Mucosa of descending colon (tissue), 3 donors: ENCODE data around the gene BSDC1. TPM values are rescaled to one million over a fixed set of nuclear protein-coding genes. Genes with fewer than 3 reads are reported as not detected.

ENCODE experiments used
- ATAC-seq: fragments of 200-7000 bp; cut with Tn5 transposase; one replicate; pipeline ENCODE4 v1.9.1; 2020; ENCODE audit warnings: mild to moderate bottlenecking, moderate library complexity
- DNase-seq, 3 donors: peaks; one replicate each; pipeline ENCODE4 v3.0.0-alpha.2; 2020
- H3K36me3 ChIP-seq: fragments of 200-600 bp; one replicate; pipeline ENCODE4 v1.8.0; 2021; ENCODE audit warnings: low read depth, mild to moderate bottlenecking
- H3K4me1 ChIP-seq: fragments of 200-600 bp; one replicate; pipeline ENCODE4 v1.8.0; 2021; ENCODE audit warnings: low read depth, mild to moderate bottlenecking
- H3K4me3 ChIP-seq: fragments of 200-600 bp; one replicate; pipeline ENCODE4 v1.8.0; 2021; ENCODE audit warnings: mild to moderate bottlenecking
- H3K9me3 ChIP-seq: fragments of 200-600 bp; one replicate; pipeline ENCODE4 v1.8.0; 2021; ENCODE audit warnings: mild to moderate bottlenecking
- intact Hi-C, 2 donors: fragments of 100-400 bp; cut with DNase I in 1 of 2; cut with micrococcal nuclease in 1 of 2; formaldehyde crosslinking; loops; one replicate each; pipeline versions ENCODE4 v1.11.0 to v1.11.1; 2022; cut with DNase I, micrococcal nuclease
- total RNA-seq, 3 donors: library from RNA; stranded (reverse); fragmentation: NEBNext Ultra II Directional in 2 of 3; extraction: Animal tissue kit (Norgen Biotek cat#: 25700) in 2 of 3; gene quantifications; one replicate each; pipeline versions ENCODE4 v1.2.1 to v1.2.4, GENCODE V29; 2021 to 2023
- TF ChIP-seq, protein P1 (sequence below): fragments of 200-600 bp; IDR thresholded peaks from one replicate; pipeline ENCODE4 v1.8.0; 2022; ENCODE audit warnings: antibody characterized with exemption, mild to moderate bottlenecking
- donor health status: DM: no; HTN: no; CAD: no; lungs with moderate emphysema.
- donor health status: DM: no; HTN: no; CAD: no.
- donor health status: DM: no; HTN: yes; CAD: no.

The BSDC1 gene
- total RNA-seq, 3 donors from 2014 or later: 72.1 to 89.9 (median 73.1) TPM

DNA sequence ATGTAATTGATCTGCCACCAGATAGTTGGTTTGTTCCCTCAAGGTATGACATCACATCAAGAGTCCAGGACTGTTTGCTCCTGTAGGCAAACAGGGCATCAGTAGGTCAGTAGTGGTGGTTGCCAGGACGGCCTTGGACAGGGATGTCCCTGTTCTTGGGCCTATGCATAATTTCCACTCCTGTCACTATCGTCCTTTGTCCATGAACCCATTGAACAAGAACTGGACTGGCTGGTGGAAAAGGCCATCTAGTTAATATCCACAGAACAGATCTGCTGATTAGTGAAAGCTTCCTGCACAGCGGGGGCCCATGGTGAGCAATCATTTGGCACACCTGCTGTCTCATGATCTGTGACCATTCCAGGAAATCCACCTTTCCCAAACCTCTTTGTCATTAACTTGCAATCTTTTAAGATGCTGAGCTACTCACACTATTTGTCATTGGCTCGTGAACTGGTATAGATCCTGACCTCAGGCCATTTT is 12.4 kb upstream of the BSDC1 start:
- intact Hi-C loops: no loop called here
- H3K4me1 ChIP-seq: no peaks in the 10 kb centered on the region
- no peak overlapping the region for H3K4me3 ChIP-seq
- TF ChIP-seq, protein P1, sequence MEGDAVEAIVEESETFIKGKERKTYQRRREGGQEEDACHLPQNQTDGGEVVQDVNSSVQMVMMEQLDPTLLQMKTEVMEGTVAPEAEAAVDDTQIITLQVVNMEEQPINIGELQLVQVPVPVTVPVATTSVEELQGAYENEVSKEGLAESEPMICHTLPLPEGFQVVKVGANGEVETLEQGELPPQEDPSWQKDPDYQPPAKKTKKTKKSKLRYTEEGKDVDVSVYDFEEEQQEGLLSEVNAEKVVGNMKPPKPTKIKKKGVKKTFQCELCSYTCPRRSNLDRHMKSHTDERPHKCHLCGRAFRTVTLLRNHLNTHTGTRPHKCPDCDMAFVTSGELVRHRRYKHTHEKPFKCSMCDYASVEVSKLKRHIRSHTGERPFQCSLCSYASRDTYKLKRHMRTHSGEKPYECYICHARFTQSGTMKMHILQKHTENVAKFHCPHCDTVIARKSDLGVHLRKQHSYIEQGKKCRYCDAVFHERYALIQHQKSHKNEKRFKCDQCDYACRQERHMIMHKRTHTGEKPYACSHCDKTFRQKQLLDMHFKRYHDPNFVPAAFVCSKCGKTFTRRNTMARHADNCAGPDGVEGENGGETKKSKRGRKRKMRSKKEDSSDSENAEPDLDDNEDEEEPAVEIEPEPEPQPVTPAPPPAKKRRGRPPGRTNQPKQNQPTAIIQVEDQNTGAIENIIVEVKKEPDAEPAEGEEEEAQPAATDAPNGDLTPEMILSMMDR: no peak
- no peak for DNase-seq
- H3K9me3 ChIP-seq: no peaks in the 10 kb centered on the region
- H3K36me3 ChIP-seq: no peaks in the 10 kb centered on the region
- no peak for ATAC-seq

DNA sequence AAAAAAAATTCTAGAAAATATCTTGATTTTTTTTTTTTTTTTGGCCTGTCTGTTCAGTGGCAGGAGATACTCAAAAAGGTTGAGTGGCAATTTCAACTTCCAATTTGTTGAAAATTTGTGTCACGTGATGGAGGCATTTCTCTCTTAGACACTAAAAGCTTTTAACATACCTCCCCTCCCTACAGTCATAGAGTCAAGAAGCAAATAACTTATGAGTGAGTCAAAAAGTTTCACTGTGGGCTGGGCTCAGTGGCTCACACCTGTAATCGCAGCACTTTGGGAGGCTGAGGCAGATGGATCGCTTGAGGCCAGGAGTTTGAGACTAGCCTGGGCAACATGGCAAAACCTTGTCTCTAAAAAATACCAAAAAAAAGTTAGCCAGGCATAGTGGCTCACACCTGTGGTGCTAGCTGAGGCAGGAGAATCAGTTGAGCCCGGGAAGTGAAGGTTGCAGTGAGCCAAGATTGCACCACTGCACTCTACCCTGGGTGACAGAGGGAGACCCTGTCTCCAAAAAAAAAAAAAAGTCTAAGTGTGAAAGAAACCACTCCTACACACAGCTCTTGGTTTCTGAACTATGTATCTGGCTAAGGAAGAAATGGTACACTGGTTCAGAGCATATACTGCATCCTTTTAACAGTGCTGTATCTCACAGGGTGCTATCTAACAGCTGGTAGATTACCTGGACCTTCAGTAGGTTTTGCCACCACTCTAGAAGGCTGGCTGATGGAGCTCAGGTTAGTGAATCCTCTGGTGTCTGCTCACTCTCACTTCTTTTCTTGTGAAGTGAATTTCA is 11.6 kb upstream of the BSDC1 start:
- ATAC-seq (no peak), DNase-seq (no peak)
- intact Hi-C loops: no loop called here
- TF ChIP-seq, protein P1: no peak
- Histone ChIP-seq H3K9me3 (no peaks in the 10 kb centered on the region), H3K4me1 (no peaks in the 10 kb centered on the region), H3K4me3 (no peak overlapping the region), H3K36me3 (no peaks in the 10 kb centered on the region)

DNA sequence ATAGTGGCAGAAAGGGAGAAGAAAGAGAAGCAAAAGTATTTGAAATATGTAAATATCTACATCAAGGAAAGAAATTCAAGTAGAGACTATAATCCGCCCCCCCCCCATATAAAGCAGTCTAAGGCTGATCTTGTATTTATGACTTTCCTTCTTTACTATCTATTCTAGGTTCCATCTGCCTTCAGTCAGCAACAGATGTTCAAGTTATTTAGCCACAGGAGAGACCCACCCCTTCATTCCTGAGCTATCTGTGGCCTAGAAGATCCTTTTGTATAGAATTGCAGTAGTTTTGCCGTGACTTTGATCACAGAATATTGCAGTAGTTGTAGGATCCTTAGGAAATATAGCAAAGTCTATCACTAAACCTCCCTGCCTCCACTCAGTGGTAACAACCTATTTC is 10.7 kb upstream of the BSDC1 start:
- Histone ChIP-seq H3K4me3 (no peak overlapping the region), H3K36me3 (no peaks in the 10 kb centered on the region), H3K4me1 (no peaks in the 10 kb centered on the region), H3K9me3 (no peaks in the 10 kb centered on the region)
- intact Hi-C loops: no loop called here
- DNase-seq: no peak
- ATAC-seq: no peak
- TF ChIP-seq, protein P1: no peak

DNA sequence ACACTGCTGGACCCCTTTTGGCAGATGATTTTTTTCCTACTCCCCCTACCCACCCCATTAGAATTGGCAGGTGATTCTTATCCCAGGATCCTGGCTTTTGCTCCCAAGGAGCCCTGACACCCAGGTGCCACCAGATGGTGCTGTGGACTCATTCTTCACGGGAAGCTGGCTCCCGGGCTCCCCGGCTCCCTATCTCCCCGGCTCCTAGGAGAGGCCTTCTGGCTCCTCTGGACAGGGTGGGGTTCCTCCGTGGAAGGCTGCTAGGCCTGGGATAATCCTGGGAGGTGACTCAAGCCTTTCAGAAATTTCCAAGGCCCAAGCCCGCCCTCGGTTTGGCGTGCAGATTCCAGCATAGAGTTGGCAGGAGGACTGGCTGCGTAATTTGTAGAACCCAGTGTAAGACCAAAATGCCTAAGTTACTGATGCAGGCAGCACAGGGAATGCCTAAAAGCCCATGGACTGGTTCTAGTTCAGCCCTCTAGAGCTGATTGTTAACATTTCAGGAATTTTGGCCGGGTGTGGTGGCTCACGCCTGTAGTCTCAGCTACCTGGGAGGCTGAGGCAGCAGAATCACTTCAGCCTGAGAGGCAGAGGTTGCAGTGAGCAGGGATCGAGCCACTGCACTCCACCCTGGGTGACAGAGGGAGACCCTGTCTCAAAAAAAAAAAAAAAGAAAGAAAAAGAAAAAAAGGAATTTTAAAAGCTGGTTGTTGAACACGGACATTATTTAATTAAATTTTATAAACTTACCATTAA is 6.8 kb upstream of the BSDC1 start:
- ATAC-seq (peak; percentile 99), DNase-seq (peak; percentile 83 to 88 (median 86))
- Histone ChIP-seq H3K4me3 (no peak overlapping the region), H3K36me3 (no peaks in the 10 kb centered on the region), H3K4me1 (no peaks in the 10 kb centered on the region), H3K9me3 (no peaks in the 10 kb centered on the region)
- TF ChIP-seq, protein P1: peak; percentile 89
- intact Hi-C loops: no loop called here

DNA sequence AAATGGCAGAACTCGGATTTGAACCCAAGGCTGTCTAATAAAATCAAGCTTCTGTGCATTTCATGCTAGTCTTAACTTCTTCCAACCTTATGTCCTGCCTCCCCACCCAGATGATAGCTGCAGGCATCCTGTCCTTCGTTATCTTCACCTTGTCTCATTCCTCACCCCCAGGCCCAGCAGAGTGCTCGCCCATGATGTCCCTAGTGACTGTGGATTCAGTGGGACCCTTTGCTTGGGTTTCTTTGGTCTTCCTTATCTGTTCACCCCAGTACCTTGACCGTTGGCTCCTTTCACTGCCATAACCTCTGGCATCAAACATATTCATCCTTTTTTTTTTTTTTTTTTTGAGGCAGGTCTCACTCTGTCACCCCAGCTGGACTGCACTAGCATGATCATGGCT is 5.6 kb upstream of the BSDC1 start:
- H3K4me1 ChIP-seq: no peaks in the 10 kb centered on the region
- no peak for ATAC-seq
- no peaks in the 10 kb centered on the region for H3K36me3 ChIP-seq
- intact Hi-C loops: no loop called here
- H3K9me3 ChIP-seq: no peaks in the 10 kb centered on the region
- TF ChIP-seq, protein P1: no peak
- DNase-seq: no peak
- H3K4me3 ChIP-seq: no peak overlapping the region
